WTC11 (cell line): Measurements from ENCODE around the gene PAPLN. TPM values are rescaled to one million over a fixed set of nuclear protein-coding genes. Genes with fewer than 3 reads are reported as not detected.

ENCODE experiments used
- ATAC-seq: fragments of 200-7000 bp; cut with Tn5 transposase; 2 replicates; pipeline ENCODE4 v1.10.0; 2021; ENCODE audit warnings: mild to moderate bottlenecking, moderate library complexity
- CTCF ChIA-PET: fragments of 300-600 bp; sonication (Branson Sonifier 250); formaldehyde crosslinking; loops from one replicate; lab custom pipeline; 2021; ENCODE audit warnings: antibody characterized with exemption; lab: Charles Lee
- POLR2A ChIA-PET: fragments of 350-600 bp; sonication (Branson Sonifier 250); formaldehyde crosslinking; loops from one replicate; lab custom pipeline; 2021; ENCODE audit warnings: antibody characterized with exemption; lab: Charles Lee
- DNase-seq: peaks from one replicate; pipeline ENCODE4 v3.0.0; 2021; ENCODE audit warnings: low spot score
- H3K27ac Mint-ChIP-seq: 2 replicates; pipeline ENCODE4 v1.8.0; 2021; ENCODE audit warnings: mixed read lengths
- H3K27me3 Mint-ChIP-seq: 2 replicates; pipeline ENCODE4 v1.8.0; 2021; ENCODE audit warnings: low read depth, mild to moderate bottlenecking, moderate library complexity, mixed read lengths
- H3K36me3 Mint-ChIP-seq: 2 replicates; pipeline ENCODE4 v1.8.0; 2021; ENCODE audit warnings: mixed read lengths
- H3K4me1 Mint-ChIP-seq: 2 replicates; pipeline ENCODE4 v1.8.0; 2022; ENCODE audit warnings: mixed read lengths
- H3K4me3 Mint-ChIP-seq: 2 replicates; pipeline ENCODE4 v1.8.0; 2021; ENCODE audit warnings: mild to moderate bottlenecking, moderate library complexity, mixed read lengths
- H3K9me3 Mint-ChIP-seq: 2 replicates; pipeline ENCODE4 v1.8.0; 2021; ENCODE audit warnings: mixed read lengths
- CREB1 ChIP-seq: sonication (generic); formaldehyde crosslinking; IDR thresholded peaks from 2 replicates; pipeline ENCODE4 v1.8.0; 2023; ENCODE audit warnings: mild to moderate bottlenecking, missing genetic modification reagents
- CTCF ChIP-seq: fragments of 200-600 bp; IDR thresholded peaks from 2 replicates; pipeline ENCODE4 v1.8.0; 2022; ENCODE audit warnings: antibody characterized with exemption
- E2F4 ChIP-seq: sonication (generic); formaldehyde crosslinking; IDR thresholded peaks from 2 replicates; pipeline ENCODE4 v1.8.1; 2022; ENCODE audit warnings: low read depth, mild to moderate bottlenecking, moderate library complexity, missing genetic modification reagents, borderline replicate concordance
- FOXJ3 ChIP-seq: sonication (generic); formaldehyde crosslinking; IDR thresholded peaks from 2 replicates; pipeline ENCODE4 v1.9.0; 2021; ENCODE audit warnings: missing genetic modification reagents, mild to moderate bottlenecking, borderline replicate concordance
- GABPB1 ChIP-seq: sonication (generic); formaldehyde crosslinking; IDR thresholded peaks from 2 replicates; pipeline ENCODE4 v1.8.1; 2023; ENCODE audit warnings: mild to moderate bottlenecking, missing genetic modification reagents
- IRF2 ChIP-seq: sonication (generic); formaldehyde crosslinking; IDR thresholded peaks from 2 replicates; pipeline ENCODE4 v1.8.0; 2022; ENCODE audit warnings: low read depth, missing genetic modification reagents, borderline replicate concordance
- JAZF1 ChIP-seq: fragments of 250-450 bp; sonication (Bioruptor Pico); IDR thresholded peaks from 2 replicates; pipeline ENCODE4 v1.9.0; 2021; ENCODE audit warnings: moderate library complexity, mild to moderate bottlenecking, inconsistent platforms
- NR1H2 ChIP-seq: sonication (generic); formaldehyde crosslinking; IDR thresholded peaks from 2 replicates; pipeline ENCODE4 v1.9.0; 2021; ENCODE audit warnings: mild to moderate bottlenecking, moderate library complexity, missing genetic modification reagents
- RELA ChIP-seq: sonication (generic); formaldehyde crosslinking; IDR thresholded peaks from 2 replicates; pipeline ENCODE4 v1.8.1; 2022; ENCODE audit warnings: missing genetic modification reagents, mild to moderate bottlenecking, borderline replicate concordance
- SMAD3 ChIP-seq: sonication (generic); formaldehyde crosslinking; IDR thresholded peaks from 2 replicates; pipeline ENCODE4 v1.8.0; 2022; ENCODE audit warnings: missing genetic modification reagents, mild to moderate bottlenecking, borderline replicate concordance
- SMAD4 ChIP-seq: sonication (generic); formaldehyde crosslinking; IDR thresholded peaks from 2 replicates; pipeline ENCODE4 v1.8.0; 2022; ENCODE audit warnings: mild to moderate bottlenecking, missing genetic modification reagents
- TP53 ChIP-seq: sonication (generic); formaldehyde crosslinking; IDR thresholded peaks from 2 replicates; pipeline ENCODE4 v1.8.1; 2023; ENCODE audit warnings: mild to moderate bottlenecking, missing genetic modification reagents
- USF1 ChIP-seq: sonication (generic); formaldehyde crosslinking; IDR thresholded peaks from 2 replicates; pipeline ENCODE4 v1.8.0; 2022; ENCODE audit warnings: mild to moderate bottlenecking, missing genetic modification reagents
- ZBTB43 ChIP-seq: sonication (generic); formaldehyde crosslinking; IDR thresholded peaks from 2 replicates; pipeline ENCODE4 v1.8.1; 2023; ENCODE audit warnings: mild to moderate bottlenecking, missing genetic modification reagents
- ZNF263 ChIP-seq: sonication (generic); formaldehyde crosslinking; IDR thresholded peaks from 2 replicates; pipeline ENCODE4 v1.8.1; 2022; ENCODE audit warnings: low read depth, mild to moderate bottlenecking, moderate library complexity, missing genetic modification reagents
- ZNF317 ChIP-seq: sonication (generic); formaldehyde crosslinking; IDR thresholded peaks from 2 replicates; pipeline ENCODE4 v1.8.1; 2023; ENCODE audit warnings: low read depth, mild to moderate bottlenecking, moderate library complexity, missing genetic modification reagents, borderline replicate concordance
- ZNF396 ChIP-seq: fragments of 250-450 bp; sonication (Bioruptor Pico); IDR thresholded peaks from 2 replicates; pipeline ENCODE4 v1.8.0; 2021; ENCODE audit warnings: mild to moderate bottlenecking, moderate library complexity, borderline replicate concordance
- ZNF423 ChIP-seq: fragments of 250-450 bp; sonication (Bioruptor Pico); IDR thresholded peaks from 2 replicates; pipeline ENCODE4 v2.1.2; 2022; ENCODE audit warnings: mild to moderate bottlenecking, moderate library complexity
- ZNF671 ChIP-seq: fragments of 250-450 bp; sonication (Bioruptor Pico); IDR thresholded peaks from 2 replicates; pipeline ENCODE4 v1.8.0; 2021; ENCODE audit warnings: mild to moderate bottlenecking
- total RNA-seq: library from RNA; stranded (reverse); gene quantifications from 3 replicates; pipeline ENCODE4 v1.2.3, GENCODE V29; 2021
- TF ChIP-seq, protein P1 (sequence below): sonication (generic); formaldehyde crosslinking; IDR thresholded peaks from 2 replicates; pipeline ENCODE4 v1.8.1; 2023; ENCODE audit warnings: mild to moderate bottlenecking, missing genetic modification reagents, moderate library complexity
- TF ChIP-seq, protein P2 (sequence below): sonication (generic); formaldehyde crosslinking; IDR thresholded peaks from 2 replicates; pipeline ENCODE4 v1.8.0; 2022; ENCODE audit warnings: mild to moderate bottlenecking, missing genetic modification reagents

Gene PAPLN
- total RNA-seq, 1 experiment from 2014 or later = 9.3 TPM

DNA sequence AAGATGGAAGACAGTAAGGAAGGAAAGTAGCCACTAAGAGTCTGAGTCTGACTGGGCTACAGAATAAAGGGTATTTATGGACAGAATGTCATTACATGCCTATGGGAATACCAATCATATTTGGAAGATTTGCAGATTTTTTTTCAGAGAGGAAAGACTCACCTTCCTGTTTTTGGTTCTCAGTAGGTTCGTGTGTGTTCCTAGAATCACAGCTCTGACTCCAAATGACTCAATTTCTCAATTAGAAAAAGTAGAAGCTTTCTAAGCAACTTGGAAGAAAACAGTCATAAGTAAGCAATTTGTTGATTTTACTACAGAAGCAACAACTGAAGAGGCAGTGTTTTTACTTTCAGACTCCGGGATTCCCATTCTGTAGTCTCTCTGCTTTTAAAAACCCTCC is 15.4 kb upstream of the PAPLN start:
- H3K4me1 Mint-ChIP-seq = peaks cover 19% of the 10 kb centered on the region
- ChIA-PET CTCF (interaction anchor here (1.6 to 1.9 kb wide), 2 partner anchors 10 to 62 kb away, joined by 4 to 10 read pairs; no protein-coding TSS in a partner anchor), POLR2A (no interaction called here)
- H3K9me3 Mint-ChIP-seq = no peaks in the 10 kb centered on the region
- TF ChIP-seq SMAD4 (no peak), CREB1 (CRISPR knock-in tag) (no peak), USF1 (CRISPR knock-in tag) (no peak), GABPB1 (CRISPR knock-in tag) (no peak), ZBTB43 (CRISPR knock-in tag) (no peak), ZNF396 (no peak), ZNF671 (no peak), ZNF263 (CRISPR knock-in tag) (no peak), ZNF317 (no peak), E2F4 (CRISPR knock-in tag) (no peak), FOXJ3 (CRISPR knock-in tag) (no peak), RELA (CRISPR knock-in tag) (no peak), IRF2 (CRISPR knock-in tag) (no peak), SMAD3 (CRISPR knock-in tag) (no peak), NR1H2 (CRISPR knock-in tag) (no peak), CTCF (no peak), TP53 (CRISPR knock-in tag) (no peak)
- TF ChIP-seq, protein P1, sequence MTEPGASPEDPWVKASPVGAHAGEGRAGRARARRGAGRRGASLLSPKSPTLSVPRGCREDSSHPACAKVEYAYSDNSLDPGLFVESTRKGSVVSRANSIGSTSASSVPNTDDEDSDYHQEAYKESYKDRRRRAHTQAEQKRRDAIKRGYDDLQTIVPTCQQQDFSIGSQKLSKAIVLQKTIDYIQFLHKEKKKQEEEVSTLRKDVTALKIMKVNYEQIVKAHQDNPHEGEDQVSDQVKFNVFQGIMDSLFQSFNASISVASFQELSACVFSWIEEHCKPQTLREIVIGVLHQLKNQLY = no peak
- TF ChIP-seq, protein P2, sequence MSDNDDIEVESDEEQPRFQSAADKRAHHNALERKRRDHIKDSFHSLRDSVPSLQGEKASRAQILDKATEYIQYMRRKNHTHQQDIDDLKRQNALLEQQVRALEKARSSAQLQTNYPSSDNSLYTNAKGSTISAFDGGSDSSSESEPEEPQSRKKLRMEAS (CRISPR knock-in tag) = no peak
- ATAC-seq = no peak
- DNase-seq = no peak
- no peak overlapping the region for H3K4me3 Mint-ChIP-seq
- peaks cover 26% of the 10 kb centered on the region for H3K36me3 Mint-ChIP-seq
- H3K27ac Mint-ChIP-seq = no peak overlapping the region
- no peaks in the 10 kb centered on the region for H3K27me3 Mint-ChIP-seq

- no peak overlapping the region for H3K27ac Mint-ChIP-seq
- no peak overlapping the region for H3K4me3 Mint-ChIP-seq
- H3K4me1 Mint-ChIP-seq = peaks cover 22% of the 10 kb centered on the region
- ATAC-seq (peak; percentile 44), DNase-seq (no peak)
- no peaks in the 10 kb centered on the region for H3K27me3 Mint-ChIP-seq
- H3K36me3 Mint-ChIP-seq = peaks cover 19% of the 10 kb centered on the region
- POLR2A ChIA-PET = no interaction called here
- CTCF ChIA-PET = interaction anchor here (0.9 to 1.6 kb wide), 5 partner anchors 9 to 285 kb away, joined by 3 to 12 read pairs (median 4); no protein-coding TSS in a partner anchor
- H3K9me3 Mint-ChIP-seq = no peaks in the 10 kb centered on the region
- no peak for TF ChIP-seq JAZF1 (CRISPR knock-in tag)
- TF ChIP-seq ZNF423 (CRISPR knock-in tag) = peak; percentile 97
Measured at GRCh38 chr14:73223049-73223448, 14.3 kb upstream of the PAPLN start.
